HG03575 (cell line): ENCODE data around the gene ASAP3.

Experiments used
- ATAC-seq: cut with Tn5 transposase; IDR thresholded peaks from one replicate; pipeline ENCODE4 v1.9.1; 2021; ENCODE audit not compliant: unreplicated experiment, insufficient number of reproducible peaks, low FRiP score; ENCODE audit errors: extremely low read depth

ASAP3 gene

GRCh38 chr1:23430803-23431202 is 53.2 kb downstream of the ASAP3 start:
- no peak for ATAC-seq

GRCh38 chr1:23428136-23428905 is 55.7 kb downstream of the ASAP3 start:
- ATAC-seq = no peak

- ATAC-seq = no peak
These were observed 56.4 kb downstream of the ASAP3 start for GRCh38 chr1:23427550-23427949.

- no peak for ATAC-seq
These were observed 57.2 kb downstream of the ASAP3 start for GRCh38 chr1:23426828-23427227.

GRCh38 chr1:23425193-23425494 is 58.8 kb downstream of the ASAP3 start:
- no peak for ATAC-seq

- no peak for ATAC-seq
These were observed 59.4 kb downstream of the ASAP3 start, which contains the start of gene TCEA3 for GRCh38 chr1:23424293-23425192. TSS of gene TCEA3 (minus strand) at chr1:23424748. CDS start at chr1:23424633, 115 bp downstream.

- no peak for ATAC-seq
These were observed 60.3 kb downstream of the ASAP3 start for GRCh38 chr1:23423415-23424292.

GRCh38 chr1:23422941-23423340 is 61.0 kb downstream of the ASAP3 start:
- ATAC-seq = no peak

GRCh38 chr1:23422241-23422877 is 61.6 kb downstream of the ASAP3 start:
- no peak for ATAC-seq

- ATAC-seq = no peak
These were observed 62.2 kb downstream of the ASAP3 start for GRCh38 chr1:23421753-23422240.

- no peak for ATAC-seq
These were observed 62.6 kb downstream of the ASAP3 start for GRCh38 chr1:23421343-23421742.

- ATAC-seq = no peak
These were observed 63.2 kb downstream of the ASAP3 start for GRCh38 chr1:23420778-23421177.

- ATAC-seq = no peak
These were observed 64.8 kb downstream of the ASAP3 start for GRCh38 chr1:23419180-23419579.

GRCh38 chr1:23417570-23417969 is 66.4 kb downstream of the ASAP3 start:
- no peak for ATAC-seq

GRCh38 chr1:23416964-23417363 is 67.0 kb downstream of the ASAP3 start:
- no peak for ATAC-seq

GRCh38 chr1:23408797-23409290 is 75.1 kb downstream of the ASAP3 start:
- ATAC-seq = no peak

GRCh38 chr1:23407016-23407630 is 76.9 kb downstream of the ASAP3 start:
- no peak for ATAC-seq

GRCh38 chr1:23405946-23406345 is 78.0 kb downstream of the ASAP3 start:
- no peak for ATAC-seq
